Body of pancreas (tissue), 4 donors: ENCODE data around the gene PIK3AP1.

Experiments used
- CTCF ChIP-seq, 7 experiments: fragments of 450-650 bp in 4 of 7; fragments of 200-600 bp in 3 of 7; sonication (generic) in 3 of 7; IDR thresholded peaks; one replicate each; pipeline ENCODE4 v1.5.1; 2016 to 2019; ENCODE audit warnings: antibody characterized with exemption in 7 of 7
- POLR2A ChIP-seq, 3 donors: fragments of 450-650 bp; IDR thresholded peaks; one replicate each; pipeline ENCODE4 v1.6.1; 2016; ENCODE audit warnings: antibody characterized with exemption in 3 of 3, mild to moderate bottlenecking in 2 of 3

- TF ChIP-seq CTCF (IDR thresholded peaks at IDR 0.05) (no peak), POLR2A (IDR thresholded peaks at IDR 0.05) (no peak)
Observed at GRCh38 chr10:96612055-96612830, 108.1 kb downstream of the PIK3AP1 start.
